ENCODE measurements around the gene KRTAP12-3.

DNA sequence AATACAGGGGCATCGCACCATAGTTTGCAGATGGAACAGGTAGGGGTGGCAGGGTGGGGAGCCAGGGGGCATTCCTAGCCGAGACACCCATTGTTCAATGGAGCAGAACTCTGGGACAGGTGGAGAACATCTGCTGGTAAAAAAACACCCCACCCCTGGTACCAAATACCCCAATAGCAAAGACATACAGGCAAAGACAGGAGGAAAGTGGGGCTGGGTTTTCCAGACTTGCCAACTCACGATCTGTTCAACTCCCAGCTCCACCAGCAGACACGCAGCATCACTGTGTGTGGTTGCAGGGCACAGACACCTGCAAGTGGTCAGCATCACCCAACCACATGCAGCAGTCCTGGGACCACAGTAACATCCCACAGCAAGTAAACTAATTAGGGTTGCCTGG, 46.2 kb upstream of the KRTAP12-3 start:
- TF ChIP-seq POLR2AphosphoS5 (IDR thresholded peaks at IDR 0.05) (no peak), POLR2A (IDR thresholded peaks at IDR 0.05) (no peak)
- TF ChIP-seq, protein P1, sequence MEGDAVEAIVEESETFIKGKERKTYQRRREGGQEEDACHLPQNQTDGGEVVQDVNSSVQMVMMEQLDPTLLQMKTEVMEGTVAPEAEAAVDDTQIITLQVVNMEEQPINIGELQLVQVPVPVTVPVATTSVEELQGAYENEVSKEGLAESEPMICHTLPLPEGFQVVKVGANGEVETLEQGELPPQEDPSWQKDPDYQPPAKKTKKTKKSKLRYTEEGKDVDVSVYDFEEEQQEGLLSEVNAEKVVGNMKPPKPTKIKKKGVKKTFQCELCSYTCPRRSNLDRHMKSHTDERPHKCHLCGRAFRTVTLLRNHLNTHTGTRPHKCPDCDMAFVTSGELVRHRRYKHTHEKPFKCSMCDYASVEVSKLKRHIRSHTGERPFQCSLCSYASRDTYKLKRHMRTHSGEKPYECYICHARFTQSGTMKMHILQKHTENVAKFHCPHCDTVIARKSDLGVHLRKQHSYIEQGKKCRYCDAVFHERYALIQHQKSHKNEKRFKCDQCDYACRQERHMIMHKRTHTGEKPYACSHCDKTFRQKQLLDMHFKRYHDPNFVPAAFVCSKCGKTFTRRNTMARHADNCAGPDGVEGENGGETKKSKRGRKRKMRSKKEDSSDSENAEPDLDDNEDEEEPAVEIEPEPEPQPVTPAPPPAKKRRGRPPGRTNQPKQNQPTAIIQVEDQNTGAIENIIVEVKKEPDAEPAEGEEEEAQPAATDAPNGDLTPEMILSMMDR (IDR thresholded peaks at IDR 0.05), result no peak

Data from breast epithelium (tissue), 3 donors.